Endothelial cell of umbilical vein (primary cell): ENCODE measurements around the gene MYO9B. TPM values are rescaled to one million over a fixed set of nuclear protein-coding genes. Genes with fewer than 3 reads are reported as not detected.

ENCODE experiments used
- BruUV-seq: library from RNA; stranded (reverse); fragments of 400-500 nt; replicated peaks from 2 replicates; lab custom pipeline; 2021; lab: Mats Ljungman, UMichigan
- CTCF ChIA-PET: fragments of 300-600, 350-600 bp; sonication (Branson Sonifier 250); formaldehyde crosslinking; loops from one replicate; lab custom pipeline; 2021; ENCODE audit warnings: antibody characterized with exemption, inconsistent platforms; lab: Charles Lee
- POLR2A ChIA-PET: fragments of 300-600, 350-600 bp; sonication (Branson Sonifier 250); formaldehyde crosslinking; loops from one replicate; lab custom pipeline; 2021; ENCODE audit warnings: antibody characterized with exemption, inconsistent platforms; lab: Charles Lee
- DNase-seq: peaks from one replicate; pipeline ENCODE4 v3.0.0-alpha.2; 2011; ENCODE audit warnings: low read depth, low spot score
- FAIRE-seq: peaks from 2 replicates; lab custom pipeline; 2011; peaks lifted over from hg19 to GRCh38; lab: Jason Lieb, UNC
- H2AFZ ChIP-seq: 2 replicates; pipeline ENCODE4 v1.6.0; 2012; ENCODE audit warnings: low read depth, low read length, control low read depth, inconsistent platforms
- H3K27ac ChIP-seq: 2 replicates; pipeline ENCODE4 v1.5.1; 2011; ENCODE audit warnings: low read depth, mild to moderate bottlenecking, control low read depth, low read length, moderate library complexity; ENCODE audit not compliant: insufficient read depth
- H3K27me3 ChIP-seq, 2 experiments: 2 replicates each; pipeline versions ENCODE4 v1.6.0 to v1.6.1; 2011; ENCODE audit warnings: low read length in 2 of 2, mixed read lengths in 1 of 2; ENCODE audit not compliant: control insufficient read depth in 2 of 2, insufficient read depth in 2 of 2
- H3K36me3 ChIP-seq, 2 experiments: 2 replicates in 1 of 2; 3 replicates in 1 of 2; pipeline ENCODE4 v1.5.1; 2011; ENCODE audit warnings: low read length in 2 of 2, mild to moderate bottlenecking in 1 of 2, moderate library complexity in 1 of 2; ENCODE audit not compliant: control insufficient read depth in 2 of 2, insufficient read depth in 2 of 2; ENCODE audit errors: extremely low read depth in 1 of 2
- H3K4me1 ChIP-seq: 3 replicates; pipeline ENCODE4 v1.5.1; 2011; ENCODE audit warnings: mild to moderate bottlenecking, low read length; ENCODE audit not compliant: control insufficient read depth, insufficient read depth; ENCODE audit errors: extremely low read depth
- H3K4me2 ChIP-seq: 2 replicates; pipeline ENCODE4 v1.6.1; 2011; ENCODE audit warnings: low read length, control low read depth, mixed read lengths; ENCODE audit not compliant: insufficient read depth
- H3K4me3 ChIP-seq, 3 experiments: fragments of 200-600 bp in 1 of 3; sonication (generic), shearing (Covaris generic) in 1 of 3; replicated peaks in 1 of 3; 2 replicates each; pipeline ENCODE4 v1.5.1; 2011 to 2016; ENCODE audit warnings: control low read depth in 3 of 3, low read length in 3 of 3, mild to moderate bottlenecking in 2 of 3, inconsistent platforms in 1 of 3, low read depth in 1 of 3, moderate library complexity in 1 of 3; ENCODE audit not compliant: insufficient read depth in 1 of 3
- H3K79me2 ChIP-seq: 2 replicates; pipeline ENCODE4 v1.6.0; 2012; ENCODE audit warnings: low read length, inconsistent platforms; ENCODE audit not compliant: control insufficient read depth, insufficient read depth
- H3K9ac ChIP-seq: replicated peaks from 2 replicates; pipeline ENCODE3; 2011; ENCODE audit warnings: low read length, control low read depth; ENCODE audit not compliant: insufficient read depth; ENCODE audit errors: extremely low read depth
- H3K9me1 ChIP-seq: replicated peaks from 3 replicates; pipeline ENCODE4 v1.6.0; 2011; ENCODE audit warnings: mild to moderate bottlenecking, low read length; ENCODE audit not compliant: control insufficient read depth, insufficient read depth; ENCODE audit errors: extremely low read depth
- H3K9me3 ChIP-seq: replicated peaks from 2 replicates; pipeline ENCODE4 v1.5.1; 2012; ENCODE audit warnings: low read length, inconsistent platforms; ENCODE audit not compliant: control insufficient read depth, insufficient read depth
- H4K20me1 ChIP-seq: replicated peaks from 2 replicates; pipeline ENCODE3; 2011; ENCODE audit warnings: mild to moderate bottlenecking, low read length; ENCODE audit not compliant: control insufficient read depth, insufficient read depth; ENCODE audit errors: extremely low read depth
- CTCF ChIP-seq, 2 donors: IDR thresholded peaks; 1 replicate in 1 of 2; 2 replicates in 1 of 2; pipeline ENCODE4 v1.5.1; 2011; ENCODE audit warnings: low read length in 2 of 2, mild to moderate bottlenecking in 2 of 2, moderate library complexity in 2 of 2, control low read depth in 1 of 2, inconsistent platforms in 1 of 2, low read depth in 1 of 2; ENCODE audit not compliant: insufficient read depth in 1 of 2; ENCODE audit errors: extremely low read depth in 1 of 2
- EZH2 ChIP-seq: IDR thresholded peaks from 2 replicates; pipeline ENCODE4 v1.6.1; 2012; ENCODE audit warnings: borderline replicate concordance, low read depth, mild to moderate bottlenecking, moderate library complexity, low read length, inconsistent platforms; ENCODE audit not compliant: severe bottlenecking
- FOS ChIP-seq: IDR thresholded peaks from 2 replicates; pipeline ENCODE4 v1.6.1; 2011; ENCODE audit warnings: mild to moderate bottlenecking, low read length, moderate library complexity, borderline replicate concordance; ENCODE audit not compliant: insufficient read depth
- GATA2 ChIP-seq: IDR thresholded peaks from 2 replicates; pipeline ENCODE4 v1.7.0; 2011; ENCODE audit warnings: low read depth, mild to moderate bottlenecking, moderate library complexity, mixed read lengths, low read length; ENCODE audit not compliant: insufficient read length, insufficient read depth
- JUN ChIP-seq: IDR thresholded peaks from 2 replicates; pipeline ENCODE4 v1.6.1; 2011; ENCODE audit warnings: borderline replicate concordance, low read depth; ENCODE audit not compliant: insufficient read length, insufficient read depth
- MAX ChIP-seq: IDR thresholded peaks from 2 replicates; pipeline ENCODE4 v1.6.1; 2011; ENCODE audit not compliant: insufficient read depth, insufficient read length
- MYC ChIP-seq: IDR thresholded peaks from one replicate; pipeline ENCODE4 v1.6.1; 2011; ENCODE audit warnings: mild to moderate bottlenecking, low read depth, low read length
- POLR2A ChIP-seq: IDR thresholded peaks from 2 replicates; pipeline ENCODE4 v1.6.1; 2012; ENCODE audit warnings: low read depth, mild to moderate bottlenecking, control low read depth, low read length
- POLR2AphosphoS5 ChIP-seq: IDR thresholded peaks from 2 replicates; pipeline ENCODE4 v1.6.1; 2012; ENCODE audit warnings: low read depth, mild to moderate bottlenecking, control low read depth, low read length, moderate library complexity; ENCODE audit not compliant: insufficient read depth
- dilution Hi-C: fragments of 300-500 bp; cut with MboI; formaldehyde crosslinking; loops from one replicate; pipeline ENCODE4 v1.15.0; 2019; ENCODE audit warnings: low sequenced_read_pairs; ENCODE audit not compliant: extremely low pct_ligation_motif_present
- intact Hi-C: fragments of 100-400 bp; cut with micrococcal nuclease; formaldehyde crosslinking; loops from one replicate; pipeline ENCODE4 v1.10.0; 2022
- polyA plus RNA-seq, 4 experiments: library from polyadenylated mRNA; depleted of rRNA in 3 of 4; stranded (reverse) in 3 of 4; unstranded in 1 of 4; fragments of >200 nt; gene quantifications; 2 replicates each; pipeline versions ENCODE4 v1.2.1 to v1.2.3, GENCODE V29; 2011 to 2012; ENCODE audit warnings: missing spikeins in 1 of 4
- total RNA-seq: library from RNA; stranded (reverse); gene quantifications from 2 replicates; pipeline ENCODE4 v1.2.3, GENCODE V29; 2021

MYO9B gene
- total and polyA plus RNA-seq, 2 donors (not counting 3 experiments of a cell fraction or from before 2014, with no cell fraction given), result 64.4 to 119 TPM

- Histone ChIP-seq H3K27ac (no peak overlapping the region), H3K4me3 (no peak overlapping the region), H4K20me1 (no peaks in the 10 kb centered on the region), H3K4me2 (no peak overlapping the region), H3K9me3 (no peaks in the 10 kb centered on the region), H2AFZ (no peak overlapping the region), H3K36me3 (peaks cover 4 to 6% of the 10 kb centered on the region in 2 experiments), H3K27me3 (no peaks in the 10 kb centered on the region), H3K4me1 (no peaks in the 10 kb centered on the region), H3K79me2 (peaks cover 27% of the 10 kb centered on the region), H3K9me1 (no peaks in the 10 kb centered on the region), H3K9ac (no peak overlapping the region)
- POLR2A ChIA-PET, result no interaction called here
- CTCF ChIA-PET, result no interaction called here
- dilution Hi-C loops (no loop called here), intact Hi-C loops (no loop called here)
- peak; percentile 35 for FAIRE-seq
- no TSS peak for BruUV-seq
- TF ChIP-seq MAX (no peak), POLR2A (no peak), MYC (no peak), POLR2AphosphoS5 (no peak), EZH2 (no peak), CTCF (IDR thresholded peaks at IDR 0.05; ENCODE audit: extremely low read depth in 1 of 2, insufficient read depth in 1 of 2, low read depth in 1 of 2, low read length in 2 of 2) (no peak), GATA2 (no peak), FOS (no peak), JUN (no peak)
- DNase-seq, result no peak
These were observed 14.4 kb upstream of the MYO9B start for GRCh38 chr19:17061205-17061604.
